GM23248 (cell line): ENCODE results near the gene SDCCAG8.

ENCODE experiments used
- EZH2 ChIP-seq: fragments of 200-600 bp; sonication (generic); IDR thresholded peaks from 2 replicates; pipeline ENCODE4 v1.6.1; 2018; ENCODE audit warnings: antibody characterized with exemption, mild to moderate bottlenecking; ENCODE audit not compliant: insufficient read depth, poor library complexity, severe bottlenecking
- EZH2phosphoT487 ChIP-seq: fragments of 200-600 bp; sonication (generic); IDR thresholded peaks from 2 replicates; pipeline ENCODE4 v1.6.1; 2018; ENCODE audit warnings: antibody characterized with exemption, moderate library complexity, mild to moderate bottlenecking, low read depth; ENCODE audit not compliant: insufficient read depth

DNA sequence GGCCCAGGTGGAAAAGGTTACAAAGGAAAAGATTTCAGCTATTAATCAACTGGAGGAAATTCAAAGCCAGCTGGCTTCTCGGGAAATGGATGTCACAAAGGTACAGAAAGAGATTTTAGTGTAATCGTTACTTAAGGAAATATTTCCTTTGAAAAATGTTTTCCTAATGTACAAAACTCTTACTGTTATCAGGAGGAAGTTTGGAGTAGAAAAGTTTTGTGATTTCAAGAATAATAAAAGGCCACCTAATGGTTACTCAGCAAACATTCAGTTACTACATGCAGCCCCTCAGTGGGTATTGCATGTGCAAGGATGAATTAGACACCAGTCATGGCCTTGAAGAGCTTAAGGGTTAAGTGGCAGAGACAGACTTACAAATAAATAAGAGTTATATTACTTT lies 85.2 kb downstream of the SDCCAG8 start:
- TF ChIP-seq EZH2 (no peak), EZH2phosphoT487 (no peak)
